ENCODE measurements around the gene PTPRN2.

PTPRN2 gene

GRCh38 chr7:158601090-158601489 is 13.5 kb upstream of the PTPRN2 start:
- no peak overlapping the region for H3K27ac ChIP-seq (ENCODE audit: low read depth, low read length)
- no peaks in the 10 kb centered on the region for H3K36me3 ChIP-seq (ENCODE audit: insufficient read depth, low read length)
- H3K9ac ChIP-seq (ENCODE audit: low read length), result no peak overlapping the region
- no peaks in the 10 kb centered on the region for H3K9me3 ChIP-seq (ENCODE audit: low read length)
- no peak overlapping the region for H3K4me3 ChIP-seq (ENCODE audit: low read depth in 1 of 2, low read length in 2 of 2)
- H3K27me3 ChIP-seq (ENCODE audit: control insufficient read depth in 1 of 2, insufficient read depth in 2 of 2, low read length in 2 of 2), result no peaks in the 10 kb centered on the region
- no peaks in the 10 kb centered on the region for H3K4me1 ChIP-seq (ENCODE audit: insufficient read depth, low read length)

- Histone ChIP-seq H3K27me3 (ENCODE audit: control insufficient read depth in 1 of 2, insufficient read depth in 2 of 2, low read length in 2 of 2) (no peaks in the 10 kb centered on the region), H3K36me3 (ENCODE audit: insufficient read depth, low read length) (no peaks in the 10 kb centered on the region), H3K4me3 (ENCODE audit: low read depth in 1 of 2, low read length in 2 of 2) (no peak overlapping the region), H3K4me1 (ENCODE audit: insufficient read depth, low read length) (no peaks in the 10 kb centered on the region), H3K9ac (ENCODE audit: low read length) (no peak overlapping the region), H3K27ac (ENCODE audit: low read depth, low read length) (no peak overlapping the region), H3K9me3 (ENCODE audit: low read length) (no peaks in the 10 kb centered on the region)
These were observed 9.1 kb upstream of the PTPRN2 start for GRCh38 chr7:158596745-158597144.

DNA sequence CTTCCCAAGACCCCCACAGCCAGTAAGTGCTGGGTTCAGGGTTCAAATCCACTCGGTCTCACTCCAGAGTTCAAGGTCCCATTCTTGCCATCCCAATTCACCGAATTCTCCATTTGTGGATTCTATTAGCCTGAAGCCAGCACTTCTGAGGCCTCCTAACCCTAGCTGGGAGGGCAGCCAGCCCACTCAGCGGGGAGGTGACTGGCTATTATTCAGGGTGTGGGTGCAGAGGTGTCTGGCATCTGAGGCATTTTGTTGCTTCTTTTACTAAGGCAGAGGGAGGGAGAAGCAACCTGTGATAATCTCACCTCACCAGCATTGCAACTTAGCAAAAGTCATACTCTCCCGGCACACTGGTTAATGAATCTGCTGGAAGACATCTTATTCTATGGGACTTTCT is 8.7 kb upstream of the PTPRN2 start:
- Histone ChIP-seq H3K27me3 (ENCODE audit: control insufficient read depth in 1 of 2, insufficient read depth in 2 of 2, low read length in 2 of 2) (no peaks in the 10 kb centered on the region), H3K9me3 (ENCODE audit: low read length) (no peaks in the 10 kb centered on the region), H3K4me3 (ENCODE audit: low read depth in 1 of 2, low read length in 2 of 2) (no peak overlapping the region), H3K36me3 (ENCODE audit: insufficient read depth, low read length) (no peaks in the 10 kb centered on the region), H3K9ac (ENCODE audit: low read length) (no peak overlapping the region), H3K4me1 (ENCODE audit: insufficient read depth, low read length) (no peaks in the 10 kb centered on the region), H3K27ac (ENCODE audit: low read depth, low read length) (no peak overlapping the region)

GRCh38 chr7:158595068-158595467 is 7.4 kb upstream of the PTPRN2 start:
- Histone ChIP-seq H3K36me3 (ENCODE audit: insufficient read depth, low read length) (no peaks in the 10 kb centered on the region), H3K9me3 (ENCODE audit: low read length) (no peaks in the 10 kb centered on the region), H3K27ac (ENCODE audit: low read depth, low read length) (no peak overlapping the region), H3K4me1 (ENCODE audit: insufficient read depth, low read length) (no peaks in the 10 kb centered on the region), H3K27me3 (ENCODE audit: control insufficient read depth in 1 of 2, insufficient read depth in 2 of 2, low read length in 2 of 2) (no peaks in the 10 kb centered on the region), H3K9ac (ENCODE audit: low read length) (no peak overlapping the region), H3K4me3 (ENCODE audit: low read depth in 1 of 2, low read length in 2 of 2) (no peak overlapping the region)

GRCh38 chr7:158592541-158592940 is 4.9 kb upstream of the PTPRN2 start:
- Histone ChIP-seq H3K9me3 (ENCODE audit: low read length) (no peaks in the 10 kb centered on the region), H3K27ac (ENCODE audit: low read depth, low read length) (no peak overlapping the region), H3K4me1 (ENCODE audit: insufficient read depth, low read length) (no peaks in the 10 kb centered on the region), H3K4me3 (ENCODE audit: low read depth in 1 of 2, low read length in 2 of 2) (no peak overlapping the region), H3K36me3 (ENCODE audit: insufficient read depth, low read length) (no peaks in the 10 kb centered on the region), H3K9ac (ENCODE audit: low read length) (no peak overlapping the region), H3K27me3 (ENCODE audit: control insufficient read depth in 1 of 2, insufficient read depth in 2 of 2, low read length in 2 of 2) (no peaks in the 10 kb centered on the region)

GRCh38 chr7:158591944-158592343 is 4.3 kb upstream of the PTPRN2 start:
- Histone ChIP-seq H3K36me3 (ENCODE audit: insufficient read depth, low read length) (no peaks in the 10 kb centered on the region), H3K27ac (ENCODE audit: low read depth, low read length) (no peak overlapping the region), H3K9me3 (ENCODE audit: low read length) (no peaks in the 10 kb centered on the region), H3K27me3 (ENCODE audit: control insufficient read depth in 1 of 2, insufficient read depth in 2 of 2, low read length in 2 of 2) (no peaks in the 10 kb centered on the region), H3K9ac (ENCODE audit: low read length) (no peak overlapping the region), H3K4me3 (ENCODE audit: low read depth in 1 of 2, low read length in 2 of 2) (no peak overlapping the region), H3K4me1 (ENCODE audit: insufficient read depth, low read length) (no peaks in the 10 kb centered on the region)

- no peak overlapping the region for H3K9ac ChIP-seq (ENCODE audit: low read length)
- H3K27ac ChIP-seq (ENCODE audit: low read depth, low read length), result no peak overlapping the region
- H3K27me3 ChIP-seq (ENCODE audit: control insufficient read depth in 1 of 2, insufficient read depth in 2 of 2, low read length in 2 of 2), result peaks cover 0 to 17% of the 10 kb centered on the region in 2 donors
- H3K4me1 ChIP-seq (ENCODE audit: insufficient read depth, low read length), result peaks cover 11% of the 10 kb centered on the region
- no peaks in the 10 kb centered on the region for H3K9me3 ChIP-seq (ENCODE audit: low read length)
- no peaks in the 10 kb centered on the region for H3K36me3 ChIP-seq (ENCODE audit: insufficient read depth, low read length)
- H3K4me3 ChIP-seq (ENCODE audit: low read depth in 1 of 2, low read length in 2 of 2), result no peak overlapping the region
These were observed 2.5 kb upstream of the PTPRN2 start for GRCh38 chr7:158590181-158590530.

- Histone ChIP-seq H3K27me3 (ENCODE audit: control insufficient read depth in 1 of 2, insufficient read depth in 2 of 2, low read length in 2 of 2) (peaks cover under 1 to 22% of the 10 kb centered on the region in 2 donors), H3K9ac (ENCODE audit: low read length) (no peak overlapping the region), H3K36me3 (ENCODE audit: insufficient read depth, low read length) (no peaks in the 10 kb centered on the region), H3K27ac (ENCODE audit: low read depth, low read length) (no peak overlapping the region), H3K4me1 (ENCODE audit: insufficient read depth, low read length) (peaks cover 11% of the 10 kb centered on the region), H3K9me3 (ENCODE audit: low read length) (no peaks in the 10 kb centered on the region), H3K4me3 (ENCODE audit: low read depth in 1 of 2, low read length in 2 of 2) (no peak overlapping the region)
These were observed 2.0 kb upstream of the PTPRN2 start for GRCh38 chr7:158589653-158590052.

DNA sequence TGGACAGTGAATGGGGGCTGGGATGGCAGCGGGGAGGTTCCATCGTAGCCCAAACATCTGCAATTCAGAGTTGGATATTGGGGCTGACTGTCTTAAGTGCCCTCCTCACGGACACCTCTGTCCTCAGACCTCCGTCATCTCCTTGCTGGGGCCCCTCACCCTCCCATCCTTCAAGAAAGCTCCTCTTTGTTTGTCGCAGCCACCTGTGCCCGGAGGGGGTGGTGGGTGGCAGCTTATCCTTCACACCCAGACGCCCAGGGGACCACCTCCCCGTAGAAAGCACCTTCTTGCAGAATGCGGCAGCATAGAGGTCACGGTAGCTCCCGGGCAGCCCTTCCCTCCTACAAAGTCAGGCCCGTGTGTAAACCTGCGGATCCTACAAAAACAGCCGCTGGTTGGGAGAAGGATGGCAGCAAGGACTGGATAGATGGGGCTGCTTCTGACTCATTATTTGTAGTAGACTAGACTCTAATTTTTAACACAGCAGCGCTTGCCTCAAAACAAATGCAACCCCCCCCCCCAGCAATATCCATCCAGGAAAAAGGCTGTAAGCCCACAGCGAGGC is 1.3 kb upstream of the PTPRN2 start:
- Histone ChIP-seq H3K36me3 (ENCODE audit: insufficient read depth, low read length) (no peaks in the 10 kb centered on the region), H3K27ac (ENCODE audit: low read depth, low read length) (no peak overlapping the region), H3K27me3 (ENCODE audit: control insufficient read depth in 1 of 2, insufficient read depth in 2 of 2, low read length in 2 of 2) (peaks cover 7 to 28% of the 10 kb centered on the region in 2 donors), H3K9me3 (ENCODE audit: low read length) (no peaks in the 10 kb centered on the region), H3K4me1 (ENCODE audit: insufficient read depth, low read length) (peaks cover 11% of the 10 kb centered on the region), H3K9ac (ENCODE audit: low read length) (no peak overlapping the region), H3K4me3 (ENCODE audit: low read depth in 1 of 2, low read length in 2 of 2) (no peak overlapping the region)

GRCh38 chr7:158588085-158588877 is 658 bp upstream of the PTPRN2 start:
- Histone ChIP-seq H3K27me3 (ENCODE audit: control insufficient read depth in 1 of 2, insufficient read depth in 2 of 2, low read length in 2 of 2) (peaks cover 13 to 29% of the 10 kb centered on the region in 2 donors), H3K27ac (ENCODE audit: low read depth, low read length) (no peak overlapping the region), H3K9ac (ENCODE audit: low read length) (no peak overlapping the region), H3K36me3 (ENCODE audit: insufficient read depth, low read length) (no peaks in the 10 kb centered on the region), H3K4me3 (ENCODE audit: low read depth in 1 of 2, low read length in 2 of 2) (peak overlapping the region in 1 of 2 donors; percentile 27), H3K9me3 (ENCODE audit: low read length) (no peaks in the 10 kb centered on the region), H3K4me1 (ENCODE audit: insufficient read depth, low read length) (peaks cover 11% of the 10 kb centered on the region)

GRCh38 chr7:158586499-158587161 is 993 bp downstream of the PTPRN2 start:
- H3K36me3 ChIP-seq (ENCODE audit: insufficient read depth, low read length), result no peaks in the 10 kb centered on the region
- H3K4me3 ChIP-seq (ENCODE audit: low read depth in 1 of 2, low read length in 2 of 2), result no peak overlapping the region
- peaks cover 11% of the 10 kb centered on the region for H3K4me1 ChIP-seq (ENCODE audit: insufficient read depth, low read length)
- H3K27me3 ChIP-seq (ENCODE audit: control insufficient read depth in 1 of 2, insufficient read depth in 2 of 2, low read length in 2 of 2), result peaks cover 13 to 29% of the 10 kb centered on the region in 2 donors
- H3K27ac ChIP-seq (ENCODE audit: low read depth, low read length), result no peak overlapping the region
- H3K9me3 ChIP-seq (ENCODE audit: low read length), result no peaks in the 10 kb centered on the region
- no peak overlapping the region for H3K9ac ChIP-seq (ENCODE audit: low read length)

All from muscle layer of colon (tissue), 2 donors.